Measurements from ENCODE around the gene ELOVL2. TPM values are rescaled to one million over a fixed set of nuclear protein-coding genes. Genes with fewer than 3 reads are reported as not detected.

ELOVL2 gene
- total RNA-seq, 1 donor from 2014 or later = 1.1 TPM

GRCh38 chr6:10960171-10960570, 83.9 kb downstream of the ELOVL2 start:
- intact Hi-C loops (cut with DNase I) = no loop called here
- ATAC-seq (ENCODE audit: poor library complexity) (no peak), DNase-seq (no peak)

- no peak for ATAC-seq (ENCODE audit: poor library complexity)
- intact Hi-C loops (cut with DNase I) = no loop called here
- no peak for DNase-seq
Measured at GRCh38 chr6:10957414-10957886, 86.7 kb downstream of the ELOVL2 start.

- DNase-seq (no peak), ATAC-seq (ENCODE audit: poor library complexity) (no peak)
- intact Hi-C loops (cut with DNase I) = no loop called here
Measured at GRCh38 chr6:10956776-10957175, 87.3 kb downstream of the ELOVL2 start.

GRCh38 chr6:10954590-10955010, 89.5 kb downstream of the ELOVL2 start:
- ATAC-seq (ENCODE audit: poor library complexity) (peak; percentile 71), DNase-seq (peak; percentile 82)
- intact Hi-C loops (cut with DNase I) = loop anchor here (5.0 kb wide), 2 partner anchors 113 to 543 kb away; no protein-coding TSS in a partner anchor

GRCh38 chr6:10951675-10952282, 92.3 kb downstream of the ELOVL2 start:
- intact Hi-C loops (cut with DNase I) = loop anchor here (5.0 kb wide), 2 partner anchors 116 to 546 kb away; no protein-coding TSS in a partner anchor
- no peak for DNase-seq
- ATAC-seq (ENCODE audit: poor library complexity) = peak; percentile 63

GRCh38 chr6:10949579-10950490, 94.3 kb downstream of the ELOVL2 start:
- DNase-seq = no peak
- ATAC-seq (ENCODE audit: poor library complexity) = no peak
- intact Hi-C loops (cut with DNase I) = loop anchor here (5.0 kb wide), 2 partner anchors 117 to 547 kb away; no protein-coding TSS in a partner anchor

GRCh38 chr6:10947966-10948365, 96.1 kb downstream of the ELOVL2 start:
- ATAC-seq (ENCODE audit: poor library complexity) (no peak), DNase-seq (no peak)
- intact Hi-C loops (cut with DNase I) = no loop called here

- intact Hi-C loops (cut with DNase I) = no loop called here
- DNase-seq (no peak), ATAC-seq (ENCODE audit: poor library complexity) (no peak)
Measured at GRCh38 chr6:10945845-10946244, 98.3 kb downstream of the ELOVL2 start.

- intact Hi-C loops (cut with DNase I) = no loop called here
Measured at GRCh38 chr6:10939840-10940239, 104.3 kb downstream of the ELOVL2 start.

GRCh38 chr6:10933126-10933525, 111.0 kb downstream of the ELOVL2 start:
- intact Hi-C loops (cut with DNase I) = no loop called here
- ATAC-seq (ENCODE audit: poor library complexity) = no peak
- no peak for DNase-seq

More at GRCh38 chr6:10939840-10940239, 104.3 kb downstream of the ELOVL2 start:
- no peak for DNase-seq
- ATAC-seq (ENCODE audit: poor library complexity) = no peak

Other genes with a start within 250 kb of the ELOVL2 start
- gene MAK, start 205.8 kb downstream of the ELOVL2 start, total RNA-seq = not detected
- not detected for gene GCM2, start 162.3 kb downstream of the ELOVL2 start, total RNA-seq
- 0.75 TPM for gene SYCP2L, start 157.3 kb downstream of the ELOVL2 start, total RNA-seq
- 11.8 TPM for gene SMIM13, start 49.5 kb upstream of the ELOVL2 start, total RNA-seq
- 0.05 TPM for gene ERVFRD-1, start 67.4 kb upstream of the ELOVL2 start, total RNA-seq
- gene NEDD9, start 188.4 kb upstream of the ELOVL2 start, total RNA-seq = 23.7 TPM

Data from Right ventricle myocardium superior (tissue), 1 donor.